ENCODE data around the gene PPIL1.
"Not testable (repeated sequence)": the region's sequence is repeated elsewhere in the genome, so short reads cannot be mapped to it uniquely, and the experiment has no call there.

The PPIL1 gene

DNA sequence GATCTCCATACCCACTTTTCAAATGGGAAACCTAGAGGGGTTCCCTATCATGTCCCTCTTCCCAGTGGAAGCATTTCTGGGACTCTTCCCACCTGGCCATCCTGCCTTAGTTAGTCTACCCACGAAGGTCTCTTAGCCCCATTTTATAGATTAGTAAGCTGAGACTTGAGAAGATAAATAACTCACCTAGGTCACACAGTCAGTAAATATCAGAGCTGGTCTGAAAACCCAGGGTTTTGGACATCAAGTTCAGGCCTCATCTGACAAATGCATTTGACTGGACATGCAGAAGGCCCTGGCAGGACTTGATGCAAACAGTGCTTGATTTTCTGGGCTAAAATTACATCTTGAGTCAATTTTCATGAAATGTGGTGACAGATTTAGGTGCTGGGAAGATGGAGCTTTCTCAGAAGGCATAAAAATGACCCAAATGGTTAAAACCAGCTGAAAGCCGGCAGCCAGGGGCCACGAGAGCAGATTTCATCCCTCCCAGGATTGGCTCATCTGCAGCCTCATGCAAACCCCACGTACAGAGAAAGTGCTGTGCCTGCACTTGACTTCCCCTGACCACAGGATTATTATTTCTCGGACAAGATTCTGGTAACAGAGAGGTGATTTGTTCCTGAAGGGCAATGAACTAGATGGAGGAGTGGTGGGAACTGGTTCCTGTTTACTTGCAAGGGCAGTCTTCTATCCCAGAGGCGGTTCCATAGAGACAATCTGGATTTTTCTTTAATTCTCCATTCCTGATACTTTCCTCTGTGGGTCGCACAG, 58.5 kb downstream of the PPIL1 start:
- H3K4me1 ChIP-seq, result peaks cover 0 to 24% (median 2%) of the 10 kb centered on the region in 10 experiments; a peak in 10 of 20 replicates

GRCh38 chr6:36814249-36814648, 60.4 kb downstream of the PPIL1 start:
- H3K9ac ChIP-seq, result no peak overlapping the region
- H3K4me2 ChIP-seq, result no peak overlapping the region
- TF ChIP-seq Cebpa-rat (IDR thresholded peaks at IDR 0.05), result no peak
- H3K4me1 ChIP-seq, result peaks cover 0 to 15% (median 0%) of the 10 kb centered on the region in 10 experiments; a peak in 5 of 20 replicates
- no peaks in the 10 kb centered on the region for H4K20me1 ChIP-seq
- no peaks in the 10 kb centered on the region for H3K27me3 ChIP-seq
- no peaks in the 10 kb centered on the region for H3K9me3 ChIP-seq (replicated peaks in 1 of 11)
- no peaks in the 10 kb centered on the region for H3K36me3 ChIP-seq
- no peak overlapping the region for H3K27ac ChIP-seq
- no peak overlapping the region for H3K4me3 ChIP-seq

More for the DNA sequence above, 58.5 kb downstream of the PPIL1 start:
- H3K27me3 ChIP-seq, result no peaks in the 10 kb centered on the region
- no peaks in the 10 kb centered on the region for H3K36me3 ChIP-seq
- H3K4me2 ChIP-seq, result peak overlapping the region in 3 of 11 experiments; percentile 5 to 36 (median 27); a peak in 3 of 22 replicates
- no peaks in the 10 kb centered on the region for H4K20me1 ChIP-seq
- H3K9ac ChIP-seq, result no peak overlapping the region
- H3K9me3 ChIP-seq (replicated peaks in 1 of 11), result no peaks in the 10 kb centered on the region
- H3K27ac ChIP-seq, result no peak overlapping the region
- TF ChIP-seq Cebpa-rat (IDR thresholded peaks at IDR 0.05), result no peak
- no peak overlapping the region for H3K4me3 ChIP-seq

- no peak for TF ChIP-seq Cebpa-rat (IDR thresholded peaks at IDR 0.05)
- Histone ChIP-seq H3K36me3 (no peaks in the 10 kb centered on the region), H3K27me3 (no peaks in the 10 kb centered on the region), H3K4me3 (no peak overlapping the region), H3K4me1 (peaks cover 0 to 15% (median 0%) of the 10 kb centered on the region in 10 experiments; a peak in 5 of 20 replicates), H3K9me3 (replicated peaks in 1 of 11) (no peaks in the 10 kb centered on the region), H3K4me2 (no peak overlapping the region), H3K9ac (no peak overlapping the region), H4K20me1 (no peaks in the 10 kb centered on the region), H3K27ac (no peak overlapping the region)
These were observed 61.1 kb downstream of the PPIL1 start for GRCh38 chr6:36813526-36813925.

DNA sequence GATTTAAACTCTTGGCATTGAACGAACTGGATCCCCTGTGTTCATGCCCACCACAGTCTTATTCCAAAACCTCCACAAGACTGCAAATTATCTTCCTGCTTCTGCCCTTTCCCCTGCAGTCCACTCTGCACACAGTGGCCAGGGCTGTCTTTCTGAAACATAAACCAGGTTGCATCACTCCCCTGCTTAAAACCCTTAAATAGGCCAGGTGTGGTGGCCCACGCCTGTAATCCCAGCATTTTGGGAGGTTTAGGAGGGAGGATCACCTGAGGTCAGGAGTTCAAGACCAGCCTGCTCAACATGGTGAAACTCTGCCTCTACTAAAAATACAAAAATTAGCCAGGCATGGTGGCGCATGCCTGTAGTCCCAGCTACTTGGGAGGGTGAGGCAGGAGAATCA, 61.6 kb downstream of the PPIL1 start:
- H3K4me1 ChIP-seq, result peaks cover 0 to 15% (median 0%) of the 10 kb centered on the region in 10 experiments; a peak in 5 of 20 replicates
- not testable (repeated sequence) for H3K4me3 ChIP-seq; H3K9me3 ChIP-seq (replicated peaks in 1 of 11); H3K27me3 ChIP-seq; H3K9ac ChIP-seq; H3K4me2 ChIP-seq; H3K36me3 ChIP-seq; H4K20me1 ChIP-seq; H3K27ac ChIP-seq

DNA sequence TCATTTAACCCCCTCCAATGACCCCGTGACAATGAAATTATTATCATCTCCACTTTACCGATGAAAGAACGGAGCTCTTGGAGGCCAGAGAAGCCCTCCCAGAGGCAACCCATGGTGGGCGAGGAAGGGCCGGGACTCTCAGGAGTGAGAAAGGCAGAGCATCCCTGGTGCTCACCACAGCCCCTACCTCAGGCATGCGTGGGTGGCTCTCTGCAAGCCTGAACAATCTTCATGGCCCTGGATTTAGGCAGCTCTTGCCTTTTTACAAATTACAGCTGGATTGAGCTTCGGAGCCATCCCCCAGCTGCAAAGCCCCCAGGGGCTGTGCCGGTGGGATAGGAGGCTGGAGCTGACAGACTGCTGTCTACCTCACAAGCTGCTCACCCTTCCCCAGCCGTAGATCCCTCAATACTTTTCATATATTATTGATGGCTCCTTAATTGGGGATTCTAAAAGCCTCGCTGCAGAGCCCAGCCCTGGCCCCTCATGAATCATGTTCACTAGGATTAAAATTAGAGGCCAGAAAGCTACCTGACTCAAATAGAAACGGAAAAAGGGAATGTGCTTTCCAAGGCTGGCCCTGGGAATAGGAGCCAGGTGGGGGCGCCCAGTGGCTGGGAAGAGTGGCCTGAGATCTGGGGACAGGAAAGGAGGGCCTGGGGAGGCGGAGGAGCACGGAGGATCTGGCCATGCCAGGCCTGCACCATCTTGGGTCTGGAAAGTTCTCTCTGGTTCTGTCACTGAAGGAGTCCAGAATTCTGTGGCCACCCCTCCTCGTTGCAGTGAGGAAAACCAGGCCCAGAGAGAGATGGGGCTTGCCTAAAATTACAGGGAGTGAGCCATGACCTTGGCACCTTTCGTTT, 64.4 kb downstream of the PPIL1 start:
- Histone ChIP-seq H3K27ac (no peak overlapping the region), H3K4me1 (peaks cover 0 to 8% (median 3%) of the 10 kb centered on the region in 10 experiments; a peak in 7 of 20 replicates), H3K36me3 (no peaks in the 10 kb centered on the region), H3K27me3 (no peaks in the 10 kb centered on the region), H3K9ac (peak overlapping the region in 1 of 11 experiments; percentile 24; a peak in 1 of 22 replicates), H4K20me1 (no peaks in the 10 kb centered on the region; a peak in 1 of 22 replicates), H3K4me3 (no peak overlapping the region), H3K9me3 (replicated peaks in 1 of 11) (no peaks in the 10 kb centered on the region), H3K4me2 (no peak overlapping the region; a peak in 1 of 22 replicates)
- TF ChIP-seq Cebpa-rat (IDR thresholded peaks at IDR 0.05), result no peak

DNA sequence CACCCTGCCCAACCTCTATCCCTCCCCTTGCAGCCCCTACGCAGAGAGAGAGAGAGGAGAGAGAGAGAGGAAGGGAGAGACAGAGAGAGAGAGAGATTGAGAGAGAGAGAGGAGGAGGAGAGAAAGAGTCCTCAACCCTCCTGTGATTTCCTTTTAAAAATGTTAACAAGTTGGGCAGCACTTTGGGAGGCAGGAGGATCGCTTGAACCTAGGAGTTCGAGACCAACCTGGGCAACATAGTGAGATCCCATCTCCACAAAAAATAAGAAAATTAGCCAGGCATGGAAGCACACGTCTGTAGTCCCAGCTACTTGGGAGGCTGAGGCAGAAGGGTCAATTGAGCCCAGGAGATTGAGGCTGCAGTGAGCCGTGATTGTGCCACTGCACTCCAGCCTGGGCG, 65.4 kb downstream of the PPIL1 start:
- Histone ChIP-seq H3K27me3 (no peaks in the 10 kb centered on the region), H4K20me1 (no peaks in the 10 kb centered on the region; a peak in 1 of 22 replicates), H3K4me1 (peaks cover 0 to 11% (median 5%) of the 10 kb centered on the region in 10 experiments; a peak in 7 of 20 replicates), H3K9me3 (replicated peaks in 1 of 11) (no peaks in the 10 kb centered on the region), H3K9ac (no peak overlapping the region), H3K4me2 (no peak overlapping the region; a peak in 1 of 22 replicates), H3K36me3 (no peaks in the 10 kb centered on the region), H3K4me3 (no peak overlapping the region), H3K27ac (no peak overlapping the region)
- TF ChIP-seq Cebpa-rat (IDR thresholded peaks at IDR 0.05), result no peak

DNA sequence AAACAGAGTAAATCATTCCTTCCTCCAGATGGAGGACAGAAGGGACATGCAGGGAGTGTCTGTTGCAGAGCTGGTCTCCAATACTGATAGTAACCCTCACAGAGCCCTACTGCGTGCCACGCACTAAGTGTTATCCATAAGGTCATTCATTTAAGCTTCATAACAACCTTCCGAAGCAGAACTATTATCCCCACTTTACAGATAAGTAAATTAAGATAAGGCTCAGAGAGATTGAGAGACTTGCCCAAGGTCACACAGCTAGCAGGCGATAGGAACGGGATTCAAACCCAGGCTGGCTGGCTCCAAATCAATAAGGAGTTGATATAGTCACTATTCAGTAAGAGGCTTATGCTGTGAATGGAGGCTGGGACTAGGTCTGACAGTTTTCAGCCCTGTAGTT, 66.0 kb downstream of the PPIL1 start:
- no peak overlapping the region for H3K4me2 ChIP-seq
- H3K27me3 ChIP-seq, result no peaks in the 10 kb centered on the region
- H4K20me1 ChIP-seq, result no peaks in the 10 kb centered on the region; a peak in 1 of 22 replicates
- H3K27ac ChIP-seq, result no peak overlapping the region
- no peaks in the 10 kb centered on the region for H3K36me3 ChIP-seq
- no peak overlapping the region for H3K4me3 ChIP-seq
- no peak overlapping the region for H3K9ac ChIP-seq
- TF ChIP-seq Cebpa-rat (IDR thresholded peaks at IDR 0.05), result no peak
- H3K9me3 ChIP-seq (replicated peaks in 1 of 11), result no peaks in the 10 kb centered on the region
- peaks cover 0 to 11% (median 5%) of the 10 kb centered on the region in 10 experiments; a peak in 7 of 20 replicates for H3K4me1 ChIP-seq

GRCh38 chr6:36807750-36808149, 66.9 kb downstream of the PPIL1 start:
- H3K4me1 ChIP-seq, result peaks cover 0 to 11% (median 5%) of the 10 kb centered on the region in 10 experiments; a peak in 7 of 20 replicates
- no peaks in the 10 kb centered on the region; a peak in 1 of 22 replicates for H4K20me1 ChIP-seq
- no peaks in the 10 kb centered on the region for H3K27me3 ChIP-seq
- H3K4me3 ChIP-seq, result no peak overlapping the region
- H3K27ac ChIP-seq, result no peak overlapping the region
- no peak overlapping the region for H3K4me2 ChIP-seq
- no peaks in the 10 kb centered on the region for H3K9me3 ChIP-seq (replicated peaks in 1 of 11)
- TF ChIP-seq Cebpa-rat (IDR thresholded peaks at IDR 0.05), result no peak
- no peak overlapping the region for H3K9ac ChIP-seq
- no peaks in the 10 kb centered on the region for H3K36me3 ChIP-seq

- Histone ChIP-seq H3K4me3 (no peak overlapping the region), H3K27ac (no peak overlapping the region), H3K4me1 (peaks cover 0 to 11% (median 5%) of the 10 kb centered on the region in 10 experiments; a peak in 7 of 20 replicates), H3K27me3 (no peaks in the 10 kb centered on the region), H3K9me3 (replicated peaks in 1 of 11) (no peaks in the 10 kb centered on the region), H4K20me1 (no peaks in the 10 kb centered on the region; a peak in 1 of 22 replicates), H3K4me2 (no peak overlapping the region), H3K9ac (no peak overlapping the region), H3K36me3 (no peaks in the 10 kb centered on the region)
- TF ChIP-seq Cebpa-rat (IDR thresholded peaks at IDR 0.05), result no peak
These were observed 67.5 kb downstream of the PPIL1 start for GRCh38 chr6:36807143-36807542.
